ENCODE results near the gene KRTAP22-1. TPM values are rescaled to one million over a fixed set of nuclear protein-coding genes. Genes with fewer than 3 reads are reported as not detected.

KRTAP22-1 gene
- total and polyA plus RNA-seq, 2 donors (not counting 1 experiment from before 2014, with no cell fraction given): not detected

- no peaks in the 10 kb centered on the region for H3K36me3 ChIP-seq (replicated peaks in 1 of 2; ENCODE audit: control extremely low read depth in 1 of 2, control insufficient read depth in 1 of 2, extremely low read depth in 1 of 2, insufficient read depth in 2 of 2, low read length in 1 of 2)
- H3K27me3 ChIP-seq (replicated peaks in 1 of 4; ENCODE audit: control extremely low read depth in 1 of 4, control insufficient read depth in 3 of 4, insufficient read depth in 4 of 4, low read length in 3 of 4): no peaks in the 10 kb centered on the region
- Mint-ChIP-seq H3K4me3 (no peak overlapping the region), H3K27me3 (no peaks in the 10 kb centered on the region), H3K4me1 (no peaks in the 10 kb centered on the region), H3K9me3 (ENCODE audit: insufficient read depth) (no peaks in the 10 kb centered on the region), H3K27ac (no peak overlapping the region)
- no peak overlapping the region for H3K9ac ChIP-seq (ENCODE audit: low read length)
- no peaks in the 10 kb centered on the region for H3K79me2 ChIP-seq (ENCODE audit: control insufficient read depth, insufficient read depth, low read length)
- H4K20me1 ChIP-seq (ENCODE audit: control insufficient read depth, insufficient read depth, low read length, poor library complexity, severe bottlenecking): no peaks in the 10 kb centered on the region
- ATAC-seq (ENCODE audit: low read depth) (no peak), DNase-seq (no peak)
- intact Hi-C loops (cut with micrococcal nuclease): no loop called here
- H3K9me3 ChIP-seq (ENCODE audit: control extremely low read depth in 1 of 3, control insufficient read depth in 2 of 3, insufficient read depth in 1 of 3, low read length in 2 of 3): no peaks in the 10 kb centered on the region
- no peaks in the 10 kb centered on the region for H3K4me1 ChIP-seq (ENCODE audit: control insufficient read depth in 2 of 2, insufficient read depth in 2 of 2, low read length in 2 of 2)
- ChIA-PET CTCF (no interaction called here), POLR2A (no interaction called here)
- no peak for TF ChIP-seq EZH2 (IDR thresholded peaks at IDR 0.05; ENCODE audit: borderline replicate concordance, insufficient read depth, low read depth, low read length, poor library complexity, severe bottlenecking)
- TF ChIP-seq, protein P1, sequence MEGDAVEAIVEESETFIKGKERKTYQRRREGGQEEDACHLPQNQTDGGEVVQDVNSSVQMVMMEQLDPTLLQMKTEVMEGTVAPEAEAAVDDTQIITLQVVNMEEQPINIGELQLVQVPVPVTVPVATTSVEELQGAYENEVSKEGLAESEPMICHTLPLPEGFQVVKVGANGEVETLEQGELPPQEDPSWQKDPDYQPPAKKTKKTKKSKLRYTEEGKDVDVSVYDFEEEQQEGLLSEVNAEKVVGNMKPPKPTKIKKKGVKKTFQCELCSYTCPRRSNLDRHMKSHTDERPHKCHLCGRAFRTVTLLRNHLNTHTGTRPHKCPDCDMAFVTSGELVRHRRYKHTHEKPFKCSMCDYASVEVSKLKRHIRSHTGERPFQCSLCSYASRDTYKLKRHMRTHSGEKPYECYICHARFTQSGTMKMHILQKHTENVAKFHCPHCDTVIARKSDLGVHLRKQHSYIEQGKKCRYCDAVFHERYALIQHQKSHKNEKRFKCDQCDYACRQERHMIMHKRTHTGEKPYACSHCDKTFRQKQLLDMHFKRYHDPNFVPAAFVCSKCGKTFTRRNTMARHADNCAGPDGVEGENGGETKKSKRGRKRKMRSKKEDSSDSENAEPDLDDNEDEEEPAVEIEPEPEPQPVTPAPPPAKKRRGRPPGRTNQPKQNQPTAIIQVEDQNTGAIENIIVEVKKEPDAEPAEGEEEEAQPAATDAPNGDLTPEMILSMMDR (IDR thresholded peaks at IDR 0.05): no peak
- H3K27ac ChIP-seq (ENCODE audit: low read length in 2 of 2): no peak overlapping the region
- H3K4me2 ChIP-seq (replicated peaks; ENCODE audit: low read depth, low read length, poor library complexity, severe bottlenecking): no peak overlapping the region
- WGBS (ENCODE audit: insufficient coverage): no CpG with 5 or more reads among the region's 2 CpGs
- H3K4me3 ChIP-seq (ENCODE audit: control extremely low read depth in 1 of 5, extremely low read depth in 1 of 5, insufficient read depth in 1 of 5, low read depth in 2 of 5, low read length in 4 of 5): no peak overlapping the region
- no peak overlapping the region for H2AFZ ChIP-seq (ENCODE audit: insufficient read depth, low read depth, low read length, poor library complexity, severe bottlenecking)
Observed at GRCh38 chr21:30563630-30564029, 37.3 kb upstream of the KRTAP22-1 start.

DNA sequence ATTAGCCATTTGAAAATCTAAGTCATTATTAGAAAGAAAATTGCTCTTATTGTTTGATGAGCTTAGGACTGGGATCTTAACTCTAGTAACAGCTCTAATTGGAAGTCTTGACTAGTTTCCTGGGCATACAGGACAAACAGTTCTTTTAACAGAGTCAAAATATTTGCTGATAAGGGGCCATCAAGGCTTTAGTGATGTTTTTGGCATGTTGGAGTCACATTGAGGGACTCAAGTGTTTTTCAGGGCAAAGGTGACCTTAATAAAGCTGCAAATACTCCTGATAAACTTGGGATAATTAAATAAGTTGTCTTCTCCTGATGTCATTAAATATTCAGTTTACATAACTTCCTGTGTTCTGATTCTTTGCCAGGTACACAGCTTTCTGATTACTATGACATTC, 33.3 kb upstream of the KRTAP22-1 start:
- CTCF ChIA-PET: no interaction called here
- Histone ChIP-seq H3K27me3 (replicated peaks in 1 of 4; ENCODE audit: control extremely low read depth in 1 of 4, control insufficient read depth in 3 of 4, insufficient read depth in 4 of 4, low read length in 3 of 4) (no peaks in the 10 kb centered on the region), H3K27ac (ENCODE audit: low read length in 2 of 2) (no peak overlapping the region), H3K9ac (ENCODE audit: low read length) (no peak overlapping the region), H3K79me2 (ENCODE audit: control insufficient read depth, insufficient read depth, low read length) (no peaks in the 10 kb centered on the region), H4K20me1 (ENCODE audit: control insufficient read depth, insufficient read depth, low read length, poor library complexity, severe bottlenecking) (no peaks in the 10 kb centered on the region), H3K4me3 (ENCODE audit: control extremely low read depth in 1 of 5, extremely low read depth in 1 of 5, insufficient read depth in 1 of 5, low read depth in 2 of 5, low read length in 4 of 5) (no peak overlapping the region), H3K9me3 (ENCODE audit: control extremely low read depth in 1 of 3, control insufficient read depth in 2 of 3, insufficient read depth in 1 of 3, low read length in 2 of 3) (no peaks in the 10 kb centered on the region), H3K4me1 (ENCODE audit: control insufficient read depth in 2 of 2, insufficient read depth in 2 of 2, low read length in 2 of 2) (no peaks in the 10 kb centered on the region), H3K36me3 (replicated peaks in 1 of 2; ENCODE audit: control extremely low read depth in 1 of 2, control insufficient read depth in 1 of 2, extremely low read depth in 1 of 2, insufficient read depth in 2 of 2, low read length in 1 of 2) (no peaks in the 10 kb centered on the region), H3K4me2 (replicated peaks; ENCODE audit: low read depth, low read length, poor library complexity, severe bottlenecking) (no peak overlapping the region), H2AFZ (ENCODE audit: insufficient read depth, low read depth, low read length, poor library complexity, severe bottlenecking) (no peak overlapping the region)
- intact Hi-C loops (cut with micrococcal nuclease): no loop called here
- DNase-seq (no peak), ATAC-seq (ENCODE audit: low read depth) (no peak)
- POLR2A ChIA-PET: no interaction called here
- TF ChIP-seq EZH2 (IDR thresholded peaks at IDR 0.05; ENCODE audit: borderline replicate concordance, insufficient read depth, low read depth, low read length, poor library complexity, severe bottlenecking): no peak
- TF ChIP-seq, protein P1 (IDR thresholded peaks at IDR 0.05): no peak
- H3K4me1 Mint-ChIP-seq: no peaks in the 10 kb centered on the region
- H3K9me3 Mint-ChIP-seq (ENCODE audit: insufficient read depth): peaks cover 5% of the 10 kb centered on the region
- H3K27ac Mint-ChIP-seq: no peak overlapping the region
- H3K4me3 Mint-ChIP-seq: no peak overlapping the region
- H3K27me3 Mint-ChIP-seq: no peaks in the 10 kb centered on the region
